Activated CD4-positive, CD25-positive, alpha-beta regulatory T cell treated with anti-CD3 and anti-CD28 coated beads, Interleukin-2, amount 50 U/mL, for 16 hours (primary cell): ENCODE data around the gene GNB1L.

Experiments
- DNase-seq: peaks from one replicate; pipeline ENCODE4 v3.0.0-alpha.2; 2020; ENCODE audit warnings: low read depth, low spot score

Gene GNB1L

DNA sequence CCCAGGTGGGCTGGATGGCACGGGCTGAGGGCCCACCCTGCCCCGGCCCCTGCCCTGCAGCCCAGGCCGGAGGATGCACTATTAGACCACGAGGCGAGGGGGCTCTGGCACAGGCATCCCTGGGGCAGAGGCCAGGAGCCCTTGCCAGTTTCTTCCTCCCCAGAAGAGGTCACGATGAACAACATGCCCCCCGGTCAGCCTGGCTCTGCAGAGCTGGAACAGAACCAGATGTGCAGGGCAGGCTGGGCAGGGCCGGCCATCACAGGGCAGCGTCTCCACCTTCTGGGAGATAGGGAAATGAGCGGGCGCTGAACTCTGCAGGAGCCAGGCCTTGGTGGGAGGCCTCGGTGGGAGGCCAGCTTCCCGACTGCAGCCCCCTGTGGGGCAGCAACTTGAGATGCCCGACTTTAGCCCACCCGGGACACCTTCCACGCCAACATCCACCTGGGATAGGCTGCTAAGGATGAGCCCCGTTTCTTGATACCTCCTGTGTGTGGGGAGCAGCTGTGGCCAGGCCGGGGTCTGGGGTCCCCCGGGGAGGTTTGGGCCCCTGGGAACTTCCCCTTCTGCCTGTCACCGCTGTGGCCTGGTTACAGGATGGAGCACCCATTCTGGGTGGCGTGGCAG, 21.8 kb upstream of the GNB1L start:
- no peak for DNase-seq

- no peak for DNase-seq
Observed at GRCh38 chr22:19875531-19876313, 21.0 kb upstream of the GNB1L start.

GRCh38 chr22:19875061-19875530, 20.4 kb upstream of the GNB1L start:
- no peak for DNase-seq

DNA sequence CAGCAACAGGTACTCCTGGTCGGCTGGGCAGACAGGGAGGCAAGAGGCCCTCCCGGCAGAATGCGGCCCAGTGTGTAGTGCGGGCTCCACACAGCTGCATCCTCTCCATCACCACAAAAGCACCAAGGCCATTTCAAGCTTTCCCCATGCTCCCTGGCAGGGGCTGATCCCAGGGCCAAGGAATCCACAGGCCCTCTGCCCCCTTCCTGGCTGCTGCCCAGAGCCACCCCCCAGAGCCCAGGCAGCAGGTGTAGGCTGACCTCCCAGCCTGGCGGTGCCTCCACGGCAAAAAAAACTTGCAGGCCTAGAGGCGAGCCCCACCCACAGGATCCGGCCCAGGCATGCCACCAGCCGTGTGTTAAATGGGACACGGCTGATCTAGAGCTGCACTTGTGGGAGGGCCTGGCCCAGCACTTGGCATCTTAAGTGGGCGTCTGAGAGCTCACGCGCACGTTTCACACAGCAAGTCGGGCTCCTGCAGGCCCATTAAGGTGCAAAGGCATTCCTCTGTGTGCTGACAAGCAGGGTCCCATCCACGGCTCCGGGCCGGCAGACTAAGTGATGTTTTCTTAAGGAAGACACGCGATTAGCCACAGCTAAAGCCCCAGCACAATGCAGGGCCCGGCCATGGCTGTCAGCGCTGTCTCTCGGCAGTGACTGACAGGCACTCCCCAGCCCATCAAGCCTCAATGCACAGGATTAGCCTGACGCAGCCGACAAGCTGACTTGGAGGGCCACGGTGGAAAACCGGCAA, 19.8 kb upstream of the GNB1L start:
- no peak for DNase-seq

DNA sequence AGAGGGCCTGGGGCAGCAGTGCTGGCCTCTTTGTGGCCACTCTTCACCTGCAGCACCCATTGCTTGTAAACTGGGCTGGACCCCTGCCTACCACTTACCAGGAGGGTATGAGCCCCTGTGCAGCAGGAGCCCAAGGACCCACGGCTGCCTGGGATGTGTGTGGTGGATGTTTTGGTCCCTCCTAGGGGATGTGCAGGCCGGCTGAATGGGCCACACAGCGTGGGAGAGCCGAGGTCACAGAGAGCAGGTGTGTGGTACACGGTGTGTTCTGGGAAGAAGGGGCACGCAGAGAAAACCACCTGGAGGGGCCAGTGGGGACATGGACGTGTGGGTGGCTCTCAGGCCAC, 19.3 kb upstream of the GNB1L start:
- DNase-seq = no peak

- no peak for DNase-seq
Observed at GRCh38 chr22:19873138-19873959, 18.7 kb upstream of the GNB1L start.

DNA sequence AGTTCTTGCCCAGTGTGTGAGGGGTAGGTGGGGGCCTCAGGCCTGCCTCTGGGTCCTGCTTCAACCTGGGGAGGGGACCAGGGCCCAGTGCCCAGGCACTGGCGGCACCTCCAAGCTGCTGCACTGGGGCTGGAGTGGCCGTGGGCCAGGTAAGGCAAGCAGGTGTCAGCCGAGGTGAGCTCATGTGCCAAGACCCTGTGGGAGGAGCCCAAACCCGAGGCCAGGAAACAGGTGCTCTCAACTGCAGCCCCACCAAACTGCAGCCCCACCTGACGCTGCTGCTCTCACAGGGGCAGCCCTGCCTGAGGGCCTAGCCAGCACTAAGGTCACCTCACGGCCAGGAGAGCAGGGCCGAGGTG, 18.1 kb upstream of the GNB1L start:
- DNase-seq = no peak

GRCh38 chr22:19871845-19872778, 17.4 kb upstream of the GNB1L start:
- no peak for DNase-seq

DNA sequence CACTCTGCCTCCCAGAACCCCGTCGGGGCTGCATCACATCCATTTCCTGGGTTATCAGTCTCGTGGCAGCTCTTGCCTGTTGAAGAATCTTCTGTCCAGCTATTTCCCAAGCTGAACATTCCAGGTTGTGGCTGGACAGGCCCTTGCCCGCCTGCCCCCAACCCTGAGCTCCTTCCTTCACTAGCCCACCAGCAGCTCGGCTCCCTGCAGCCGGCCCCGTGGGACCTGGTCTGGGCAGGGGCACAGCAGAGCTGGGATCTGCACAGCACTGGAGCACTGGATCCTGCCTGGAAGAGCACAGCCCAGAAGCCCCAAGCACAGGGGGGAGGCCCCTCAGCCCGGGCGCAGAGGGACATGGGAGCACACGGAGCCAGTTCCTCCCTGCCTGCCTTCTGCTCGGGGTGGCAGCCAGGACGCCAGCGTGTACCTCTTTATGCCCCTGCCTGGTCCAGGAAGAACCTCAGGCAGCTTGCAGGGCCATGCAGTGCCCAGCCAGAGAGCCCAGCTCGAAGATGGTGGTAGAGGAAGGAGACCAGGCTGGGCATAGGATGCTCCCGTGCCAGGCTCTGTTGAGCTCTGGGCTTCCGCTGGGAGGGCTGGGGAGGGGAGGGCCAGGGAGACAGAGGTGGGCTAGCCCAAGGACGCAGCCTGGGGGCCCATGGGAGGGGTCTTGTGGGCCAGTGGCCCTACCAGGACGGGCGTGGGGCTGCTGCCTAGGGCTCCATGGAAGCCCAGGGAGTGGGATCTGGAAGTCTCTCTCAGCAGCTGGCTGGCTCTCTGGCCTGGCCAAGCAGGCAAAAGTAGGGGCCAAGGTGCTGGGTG, 16.6 kb upstream of the GNB1L start:
- no peak for DNase-seq

- no peak for DNase-seq
Observed at GRCh38 chr22:19870153-19871022, 15.7 kb upstream of the GNB1L start.

- no peak for DNase-seq
Observed at GRCh38 chr22:19869497-19870152, 15.0 kb upstream of the GNB1L start.

DNA sequence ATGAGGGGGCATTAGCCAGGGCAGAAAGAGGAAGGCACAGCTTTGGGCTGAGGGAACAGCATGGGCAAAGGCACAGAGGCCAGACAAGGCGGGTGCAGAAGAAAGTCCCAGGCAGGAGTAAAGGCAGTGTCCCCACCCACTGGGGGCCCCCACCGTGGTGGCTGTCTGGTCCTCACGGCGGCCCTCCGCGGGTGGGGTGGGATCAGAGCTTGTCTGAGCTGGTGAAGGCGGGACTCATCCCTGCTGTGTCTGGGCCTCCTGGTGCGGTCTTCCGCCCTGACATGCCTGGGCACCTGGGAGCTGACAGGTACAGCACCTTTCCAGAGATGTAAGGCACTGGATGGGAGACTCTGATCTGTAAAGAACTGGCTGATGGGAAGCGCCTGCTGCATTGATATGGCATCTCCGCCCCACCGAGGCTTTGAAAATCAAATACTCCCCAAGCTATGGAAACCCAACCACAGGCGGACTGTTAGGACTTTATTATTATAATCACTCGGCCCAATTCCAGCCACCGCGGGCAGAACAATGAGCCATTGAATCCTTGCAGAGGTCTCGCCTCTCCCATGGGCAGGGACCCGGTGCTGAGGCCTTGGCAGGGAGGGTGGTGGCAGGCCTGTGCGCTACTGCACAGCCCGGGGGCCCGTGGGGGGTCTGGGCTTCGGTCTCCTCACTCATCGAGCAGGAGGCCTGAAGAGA, 14.2 kb upstream of the GNB1L start:
- no peak for DNase-seq

GRCh38 chr22:19868333-19868732, 13.7 kb upstream of the GNB1L start:
- no peak for DNase-seq

GRCh38 chr22:19867617-19868016, 12.9 kb upstream of the GNB1L start:
- no peak for DNase-seq

DNA sequence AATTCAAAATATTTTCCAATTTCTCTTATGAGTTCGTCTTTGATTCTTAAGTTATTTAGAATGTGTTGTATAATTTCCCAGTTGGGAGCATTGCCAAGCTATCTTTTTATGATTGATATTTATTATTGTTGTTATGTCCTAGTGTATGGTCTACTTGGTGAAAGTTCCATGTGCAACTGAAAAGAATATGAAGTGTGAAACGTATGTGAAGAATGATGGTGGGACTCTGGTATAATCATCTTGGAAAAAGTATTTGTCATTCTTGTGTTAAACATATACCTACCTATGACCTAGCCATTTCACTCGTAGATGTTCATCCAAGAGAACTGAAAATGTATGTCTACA, 12.0 kb upstream of the GNB1L start:
- no peak for DNase-seq

GRCh38 chr22:19865141-19865829, 10.6 kb upstream of the GNB1L start:
- no peak for DNase-seq

GRCh38 chr22:19864538-19865106, 9.9 kb upstream of the GNB1L start:
- no peak for DNase-seq
